Measurements from ENCODE around the gene FBP1. TPM values are rescaled to one million over a fixed set of nuclear protein-coding genes. Genes with fewer than 3 reads are reported as not detected.

The FBP1 gene
- total and polyA plus RNA-seq, 2 donors (not counting 3 experiments of a cell fraction or from before 2014, with no cell fraction given), result 2.5 to 3.8 TPM

DNA sequence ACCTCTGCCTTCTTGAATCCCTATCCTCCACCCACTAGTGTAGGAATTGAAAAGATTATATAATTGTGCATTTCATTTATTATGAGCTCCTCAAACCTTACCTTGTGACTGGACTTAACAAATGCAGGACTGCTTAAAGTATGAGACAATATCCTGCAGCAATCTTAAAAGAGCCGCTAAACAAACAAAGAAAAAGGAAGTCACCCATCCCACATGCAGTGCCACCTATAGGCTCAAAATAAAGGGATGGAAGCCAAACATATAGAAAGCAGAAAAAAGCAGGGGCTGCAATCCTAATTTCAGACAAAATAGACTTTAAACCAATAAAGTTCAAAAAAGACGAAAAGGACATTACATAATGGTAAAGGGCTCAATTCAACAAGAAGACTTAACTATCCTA lies 75.8 kb downstream of the FBP1 start:
- Histone ChIP-seq H3K27me3 (ENCODE audit: control insufficient read depth in 2 of 2, insufficient read depth in 2 of 2, low read length in 2 of 2) (no peaks in the 10 kb centered on the region), H3K4me1 (ENCODE audit: control insufficient read depth, extremely low read depth, insufficient read depth, low read length) (no peaks in the 10 kb centered on the region), H3K36me3 (ENCODE audit: control insufficient read depth in 2 of 2, extremely low read depth in 1 of 2, insufficient read depth in 2 of 2, low read length in 2 of 2) (no peaks in the 10 kb centered on the region), H3K9ac (replicated peaks; ENCODE audit: extremely low read depth, insufficient read depth, low read length) (no peak overlapping the region), H3K4me2 (ENCODE audit: insufficient read depth, low read length) (no peak overlapping the region), H2AFZ (ENCODE audit: low read depth, low read length) (no peak overlapping the region), H3K79me2 (ENCODE audit: control insufficient read depth, insufficient read depth, low read length) (no peaks in the 10 kb centered on the region), H3K9me1 (replicated peaks; ENCODE audit: control insufficient read depth, extremely low read depth, insufficient read depth, low read length) (no peaks in the 10 kb centered on the region), H3K9me3 (replicated peaks; ENCODE audit: control insufficient read depth, insufficient read depth, low read length) (no peaks in the 10 kb centered on the region), H3K4me3 (replicated peaks in 1 of 3; ENCODE audit: insufficient read depth in 1 of 3, low read depth in 1 of 3, low read length in 3 of 3) (no peak overlapping the region), H4K20me1 (replicated peaks; ENCODE audit: control insufficient read depth, extremely low read depth, insufficient read depth, low read length) (no peaks in the 10 kb centered on the region), H3K27ac (ENCODE audit: insufficient read depth, low read depth, low read length) (no peak overlapping the region)
- DNase-seq (ENCODE audit: low read depth, low spot score) (no peak), FAIRE-seq (no peak)
- intact Hi-C loops (cut with micrococcal nuclease), result no loop called here
- BruUV-seq (replicated peaks), result no TSS peak
- dilution Hi-C loops (cut with MboI; ENCODE audit: extremely low pct_ligation_motif_present, low sequenced_read_pairs), result no loop called here
- no peak for TF ChIP-seq GATA2 (IDR thresholded peaks at IDR 0.05; ENCODE audit: insufficient read depth, insufficient read length, low read depth, low read length)
- no peak for TF ChIP-seq MYC (IDR thresholded peaks at IDR 0.05; ENCODE audit: low read depth, low read length)
- TF ChIP-seq POLR2AphosphoS5 (IDR thresholded peaks at IDR 0.05; ENCODE audit: insufficient read depth, low read depth, low read length), result no peak
- TF ChIP-seq FOS (IDR thresholded peaks at IDR 0.05; ENCODE audit: borderline replicate concordance, insufficient read depth, low read length), result no peak
- no peak for TF ChIP-seq EZH2 (IDR thresholded peaks at IDR 0.05; ENCODE audit: borderline replicate concordance, low read depth, low read length, severe bottlenecking)
- TF ChIP-seq POLR2A (IDR thresholded peaks at IDR 0.05; ENCODE audit: low read depth, low read length), result no peak
- TF ChIP-seq, protein P1, sequence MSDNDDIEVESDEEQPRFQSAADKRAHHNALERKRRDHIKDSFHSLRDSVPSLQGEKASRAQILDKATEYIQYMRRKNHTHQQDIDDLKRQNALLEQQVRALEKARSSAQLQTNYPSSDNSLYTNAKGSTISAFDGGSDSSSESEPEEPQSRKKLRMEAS (IDR thresholded peaks at IDR 0.05; ENCODE audit: insufficient read depth, insufficient read length), result no peak
- TF ChIP-seq, protein P2, sequence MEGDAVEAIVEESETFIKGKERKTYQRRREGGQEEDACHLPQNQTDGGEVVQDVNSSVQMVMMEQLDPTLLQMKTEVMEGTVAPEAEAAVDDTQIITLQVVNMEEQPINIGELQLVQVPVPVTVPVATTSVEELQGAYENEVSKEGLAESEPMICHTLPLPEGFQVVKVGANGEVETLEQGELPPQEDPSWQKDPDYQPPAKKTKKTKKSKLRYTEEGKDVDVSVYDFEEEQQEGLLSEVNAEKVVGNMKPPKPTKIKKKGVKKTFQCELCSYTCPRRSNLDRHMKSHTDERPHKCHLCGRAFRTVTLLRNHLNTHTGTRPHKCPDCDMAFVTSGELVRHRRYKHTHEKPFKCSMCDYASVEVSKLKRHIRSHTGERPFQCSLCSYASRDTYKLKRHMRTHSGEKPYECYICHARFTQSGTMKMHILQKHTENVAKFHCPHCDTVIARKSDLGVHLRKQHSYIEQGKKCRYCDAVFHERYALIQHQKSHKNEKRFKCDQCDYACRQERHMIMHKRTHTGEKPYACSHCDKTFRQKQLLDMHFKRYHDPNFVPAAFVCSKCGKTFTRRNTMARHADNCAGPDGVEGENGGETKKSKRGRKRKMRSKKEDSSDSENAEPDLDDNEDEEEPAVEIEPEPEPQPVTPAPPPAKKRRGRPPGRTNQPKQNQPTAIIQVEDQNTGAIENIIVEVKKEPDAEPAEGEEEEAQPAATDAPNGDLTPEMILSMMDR (IDR thresholded peaks at IDR 0.05; ENCODE audit: extremely low read depth in 1 of 2, insufficient read depth in 1 of 2, low read depth in 1 of 2, low read length in 2 of 2), result no peak
- no peak for TF ChIP-seq JUN (IDR thresholded peaks at IDR 0.05; ENCODE audit: borderline replicate concordance, insufficient read depth, insufficient read length, low read depth)
- ChIA-PET POLR2A (no interaction called here), CTCF (no interaction called here)
